ENCODE results near the gene TRMO. TPM values are rescaled to one million over a fixed set of nuclear protein-coding genes. Genes with fewer than 3 reads are reported as not detected.

Gene TRMO
- total RNA-seq, 1 donor: 23.9 TPM

GRCh38 chr9:97868859-97869258 lies 53.4 kb downstream of the TRMO start:
- Histone ChIP-seq H3K79me2 (ENCODE audit: insufficient read depth, low read length) (no peaks in the 10 kb centered on the region), H3K27ac (ENCODE audit: low read depth, low read length) (no peak overlapping the region), H3K4me2 (ENCODE audit: insufficient read depth, low read length) (no peak overlapping the region), H3K4me3 (ENCODE audit: insufficient read depth, low read length) (no peak overlapping the region), H3K4me1 (ENCODE audit: insufficient read depth, low read length) (no peaks in the 10 kb centered on the region), H2AFZ (ENCODE audit: low read length) (no peak overlapping the region), H3K27me3 (ENCODE audit: insufficient read depth, low read length) (peaks cover 40% of the 10 kb centered on the region), H3K9me3 (ENCODE audit: low read depth, low read length) (peaks cover 11% of the 10 kb centered on the region), H3K36me3 (ENCODE audit: insufficient read depth, low read length) (no peaks in the 10 kb centered on the region), H4K20me1 (ENCODE audit: insufficient read depth, low read length) (no peaks in the 10 kb centered on the region)
- no peak for DNase-seq (ENCODE audit: insufficient read length, low spot score, missing footprints)
- TF ChIP-seq CTCF (IDR thresholded peaks at IDR 0.05; ENCODE audit: extremely low read depth, low read depth, low read length): no peak

GRCh38 chr9:97866848-97867247 lies 55.5 kb downstream of the TRMO start:
- no peaks in the 10 kb centered on the region for H3K36me3 ChIP-seq (ENCODE audit: insufficient read depth, low read length)
- no peak overlapping the region for H3K4me2 ChIP-seq (ENCODE audit: insufficient read depth, low read length)
- no peaks in the 10 kb centered on the region for H3K79me2 ChIP-seq (ENCODE audit: insufficient read depth, low read length)
- peaks cover 56% of the 10 kb centered on the region for H3K27me3 ChIP-seq (ENCODE audit: insufficient read depth, low read length)
- TF ChIP-seq CTCF (IDR thresholded peaks at IDR 0.05; ENCODE audit: extremely low read depth, low read depth, low read length): no peak
- H3K4me1 ChIP-seq (ENCODE audit: insufficient read depth, low read length): no peaks in the 10 kb centered on the region
- no peak overlapping the region for H2AFZ ChIP-seq (ENCODE audit: low read length)
- no peak overlapping the region for H3K27ac ChIP-seq (ENCODE audit: low read depth, low read length)
- no peaks in the 10 kb centered on the region for H4K20me1 ChIP-seq (ENCODE audit: insufficient read depth, low read length)
- no peak overlapping the region for H3K4me3 ChIP-seq (ENCODE audit: insufficient read depth, low read length)
- H3K9me3 ChIP-seq (ENCODE audit: low read depth, low read length): peaks cover 11% of the 10 kb centered on the region
- no peak for DNase-seq (ENCODE audit: insufficient read length, low spot score, missing footprints)

- DNase-seq (ENCODE audit: insufficient read length, low spot score, missing footprints): no peak
- no peak overlapping the region for H3K4me2 ChIP-seq (ENCODE audit: insufficient read depth, low read length)
- H3K79me2 ChIP-seq (ENCODE audit: insufficient read depth, low read length): no peaks in the 10 kb centered on the region
- no peak overlapping the region for H3K27ac ChIP-seq (ENCODE audit: low read depth, low read length)
- H3K27me3 ChIP-seq (ENCODE audit: insufficient read depth, low read length): peaks cover 59% of the 10 kb centered on the region
- no peaks in the 10 kb centered on the region for H3K36me3 ChIP-seq (ENCODE audit: insufficient read depth, low read length)
- no peaks in the 10 kb centered on the region for H4K20me1 ChIP-seq (ENCODE audit: insufficient read depth, low read length)
- H3K4me1 ChIP-seq (ENCODE audit: insufficient read depth, low read length): no peaks in the 10 kb centered on the region
- H3K9me3 ChIP-seq (ENCODE audit: low read depth, low read length): peaks cover 11% of the 10 kb centered on the region
- no peak for TF ChIP-seq CTCF (IDR thresholded peaks at IDR 0.05; ENCODE audit: extremely low read depth, low read depth, low read length)
- H3K4me3 ChIP-seq (ENCODE audit: insufficient read depth, low read length): no peak overlapping the region
- H2AFZ ChIP-seq (ENCODE audit: low read length): no peak overlapping the region
These were observed 56.0 kb downstream of the TRMO start for GRCh38 chr9:97866300-97866699.

- Histone ChIP-seq H3K4me1 (ENCODE audit: insufficient read depth, low read length) (no peaks in the 10 kb centered on the region), H3K36me3 (ENCODE audit: insufficient read depth, low read length) (no peaks in the 10 kb centered on the region), H3K4me3 (ENCODE audit: insufficient read depth, low read length) (no peak overlapping the region), H3K27me3 (ENCODE audit: insufficient read depth, low read length) (peaks cover 66% of the 10 kb centered on the region), H2AFZ (ENCODE audit: low read length) (no peak overlapping the region), H3K4me2 (ENCODE audit: insufficient read depth, low read length) (no peak overlapping the region), H3K79me2 (ENCODE audit: insufficient read depth, low read length) (no peaks in the 10 kb centered on the region), H3K27ac (ENCODE audit: low read depth, low read length) (no peak overlapping the region), H3K9me3 (ENCODE audit: low read depth, low read length) (peaks cover 11% of the 10 kb centered on the region), H4K20me1 (ENCODE audit: insufficient read depth, low read length) (no peaks in the 10 kb centered on the region)
- no peak for TF ChIP-seq CTCF (IDR thresholded peaks at IDR 0.05; ENCODE audit: extremely low read depth, low read depth, low read length)
- DNase-seq (ENCODE audit: insufficient read length, low spot score, missing footprints): no peak
These were observed 57.9 kb downstream of the TRMO start for GRCh38 chr9:97864396-97864795.

Data from osteoblast (primary cell).